A549 (cell line): ENCODE data around the gene TCHH. TPM values are rescaled to one million over a fixed set of nuclear protein-coding genes. Genes with fewer than 3 reads are reported as not detected.
A peak's percentile ranks its signal among the peaks of the same experiment; 100 is the strongest.

ENCODE experiments used
- ATAC-seq, 2 experiments: fragments of 200-7000 bp in 1 of 2; fragments of >200 bp in 1 of 2; cut with Nextera tagmentation in 1 of 2; cut with Tn5 transposase in 1 of 2; 3 replicates each; pipeline versions ENCODE4 v1.8.0 to v1.9.1; 2018 to 2020; ENCODE audit warnings: mild to moderate bottlenecking in 1 of 2, moderate library complexity in 1 of 2
- CTCF ChIA-PET: fragments of 300-600 bp; sonication (Branson Sonifier 250); formaldehyde crosslinking; extraction: SDS; loops from one replicate; lab custom pipeline; 2021; ENCODE audit warnings: antibody characterized with exemption, inconsistent platforms; lab: Yijun Ruan, JAX
- POLR2A ChIA-PET: fragments of 350-600 bp; formaldehyde crosslinking; extraction: SDS; loops from one replicate; lab custom pipeline; 2021; ENCODE audit warnings: antibody characterized with exemption, inconsistent platforms; lab: Yijun Ruan, JAX
- DNase-seq, 2 experiments: peaks; one replicate each; pipeline versions ENCODE4 v3.0.0 to v3.0.0-alpha.2; 2011 to 2016; ENCODE audit warnings: low read depth in 1 of 2, low spot score in 1 of 2
- FAIRE-seq: peaks from 2 replicates; lab custom pipeline; 2011; peaks lifted over from hg19 to GRCh38; lab: Jason Lieb, UNC
- H3K27ac ChIP-seq, 2 experiments: fragments of >200 bp; sonication (Bioruptor Twin); formaldehyde crosslinking; 3 replicates each; pipeline ENCODE4 v1.5.1; 2016 to 2017
- H3K4me1 ChIP-seq: fragments of >200 bp; sonication (Bioruptor Twin); formaldehyde crosslinking; 3 replicates; pipeline ENCODE4 v1.6.1; 2016
- H3K4me2 ChIP-seq: fragments of >200 bp; sonication (Bioruptor Twin); formaldehyde crosslinking; 3 replicates; pipeline ENCODE4 v1.6.1; 2016
- H3K4me3 ChIP-seq: fragments of >200 bp; sonication (Bioruptor Twin); formaldehyde crosslinking; 3 replicates; pipeline ENCODE4 v1.5.1; 2016
- H3K9me3 ChIP-seq: fragments of >200 bp; sonication (Bioruptor Twin); formaldehyde crosslinking; 3 replicates; pipeline ENCODE4 v1.6.1; 2016
- BHLHE40 ChIP-seq: IDR thresholded peaks from 2 replicates; pipeline ENCODE4 v1.6.1; 2012; ENCODE audit warnings: low read depth, low read length, inconsistent platforms
- CBX2 ChIP-seq: fragments of 200-600 bp; sonication (generic); IDR thresholded peaks from 2 replicates; pipeline ENCODE4 v1.6.1; 2016; ENCODE audit warnings: low read depth, mild to moderate bottlenecking, borderline replicate concordance
- CHD2 ChIP-seq: fragments of 150-350 bp; IDR thresholded peaks from 2 replicates; pipeline ENCODE4 v1.6.1; 2014; ENCODE audit warnings: low read length; ENCODE audit not compliant: partially characterized antibody
- ESRRA ChIP-seq: fragments of 150-350 bp; IDR thresholded peaks from 2 replicates; pipeline ENCODE4 v1.6.1; 2014; ENCODE audit warnings: mild to moderate bottlenecking, low read length, borderline replicate concordance
- FOSL2 ChIP-seq, 2 experiments: fragments of 450-650 bp in 1 of 2; fragments of >200 bp in 1 of 2; sonication (Bioruptor Twin) in 1 of 2; formaldehyde crosslinking; IDR thresholded peaks; 2 replicates each; pipeline versions ENCODE4 v1.5.0 to v1.6.1; 2016 to 2020; ENCODE audit warnings: mild to moderate bottlenecking in 1 of 2, moderate library complexity in 1 of 2
- HEYL ChIP-seq: fragments of 250-450 bp; sonication (Bioruptor Pico); IDR thresholded peaks from 2 replicates; pipeline ENCODE4 v1.8.0; 2021; ENCODE audit warnings: mild to moderate bottlenecking, moderate library complexity
- HOXA7 ChIP-seq: fragments of 250-450 bp; sonication (Bioruptor Pico); IDR thresholded peaks from 2 replicates; pipeline ENCODE4 v1.5.0; 2020; ENCODE audit warnings: mild to moderate bottlenecking, moderate library complexity
- KDM1A ChIP-seq: fragments of 200-600 bp; sonication (generic); IDR thresholded peaks from 2 replicates; pipeline ENCODE4 v1.6.1; 2016; ENCODE audit warnings: low read depth, mild to moderate bottlenecking
- MAFK ChIP-seq: fragments of 450-650 bp; IDR thresholded peaks from 2 replicates; pipeline ENCODE4 v1.6.1; 2014; ENCODE audit not compliant: partially characterized antibody
- MAZ ChIP-seq: fragments of 150-350 bp; IDR thresholded peaks from 2 replicates; pipeline ENCODE4 v1.6.1; 2014; ENCODE audit warnings: antibody characterized with exemption, low read depth, low read length, borderline replicate concordance
- MYC ChIP-seq: IDR thresholded peaks from 2 replicates; pipeline ENCODE4 v1.6.1; 2012; ENCODE audit warnings: mild to moderate bottlenecking, inconsistent platforms, low read length, improper control_type of control experiment, borderline replicate concordance
- NFE2L2 ChIP-seq: fragments of 150-350 bp; conservative IDR thresholded peaks from 2 replicates; pipeline ENCODE4 v1.6.1; 2014; ENCODE audit warnings: low read length
- NR3C1 ChIP-seq: fragments of >200 bp; sonication (Bioruptor Twin); formaldehyde crosslinking; IDR thresholded peaks from 3 replicates; pipeline ENCODE4 v1.6.1; 2017
- SREBF2 ChIP-seq: fragments of 450-650 bp; IDR thresholded peaks from 2 replicates; pipeline ENCODE4 v1.6.1; 2014; ENCODE audit warnings: mild to moderate bottlenecking, moderate library complexity
- TFCP2L1 ChIP-seq: fragments of 250-450 bp; sonication (Bioruptor Pico); IDR thresholded peaks from 2 replicates; pipeline ENCODE4 v1.5.0; 2021; ENCODE audit warnings: mild to moderate bottlenecking
- ZFP36 ChIP-seq: fragments of 450-650 bp; IDR thresholded peaks from 2 replicates; pipeline ENCODE4 v1.6.1; 2014; ENCODE audit warnings: borderline replicate concordance; ENCODE audit not compliant: partially characterized antibody
- WGBS: methylation state at CpG from one replicate; pipeline ENCODE4 v1.1.6; 2017; ENCODE audit errors: missing lambda C conversion rate; 5-methylcytosine and 5-hydroxymethylcytosine counted together
- polyA minus RNA-seq: library from RNA; depleted of rRNA, polyadenylated mRNA; stranded (reverse); fragments of >200 nt; gene quantifications from 2 replicates; pipeline ENCODE4 v1.2.3, GENCODE V29; 2011; rRNA and poly(A)+ RNA removed
- polyA plus RNA-seq, 4 experiments: library from polyadenylated mRNA; depleted of rRNA in 3 of 4; stranded (reverse); fragments of >200 nt; fragmentation: RNase III in 1 of 4; extraction: RNeasy Plus Mini Kit Qiagen cat#74134 plus additional on column Dnase treatment in 1 of 4; gene quantifications; 2 replicates in 3 of 4; 3 replicates in 1 of 4; pipeline ENCODE4 v1.2.3, GENCODE V29; 2011 to 2017
- TF ChIP-seq, protein P1 (sequence below): IDR thresholded peaks from 2 replicates; pipeline ENCODE4 v1.6.1; 2012; ENCODE audit warnings: low read depth, borderline replicate concordance
- TF ChIP-seq, protein P2 (sequence below): fragments of >200 bp; sonication (Bioruptor Twin); formaldehyde crosslinking; IDR thresholded peaks from 2 replicates; pipeline ENCODE4 v1.6.1; 2016

TCHH gene, protein sequence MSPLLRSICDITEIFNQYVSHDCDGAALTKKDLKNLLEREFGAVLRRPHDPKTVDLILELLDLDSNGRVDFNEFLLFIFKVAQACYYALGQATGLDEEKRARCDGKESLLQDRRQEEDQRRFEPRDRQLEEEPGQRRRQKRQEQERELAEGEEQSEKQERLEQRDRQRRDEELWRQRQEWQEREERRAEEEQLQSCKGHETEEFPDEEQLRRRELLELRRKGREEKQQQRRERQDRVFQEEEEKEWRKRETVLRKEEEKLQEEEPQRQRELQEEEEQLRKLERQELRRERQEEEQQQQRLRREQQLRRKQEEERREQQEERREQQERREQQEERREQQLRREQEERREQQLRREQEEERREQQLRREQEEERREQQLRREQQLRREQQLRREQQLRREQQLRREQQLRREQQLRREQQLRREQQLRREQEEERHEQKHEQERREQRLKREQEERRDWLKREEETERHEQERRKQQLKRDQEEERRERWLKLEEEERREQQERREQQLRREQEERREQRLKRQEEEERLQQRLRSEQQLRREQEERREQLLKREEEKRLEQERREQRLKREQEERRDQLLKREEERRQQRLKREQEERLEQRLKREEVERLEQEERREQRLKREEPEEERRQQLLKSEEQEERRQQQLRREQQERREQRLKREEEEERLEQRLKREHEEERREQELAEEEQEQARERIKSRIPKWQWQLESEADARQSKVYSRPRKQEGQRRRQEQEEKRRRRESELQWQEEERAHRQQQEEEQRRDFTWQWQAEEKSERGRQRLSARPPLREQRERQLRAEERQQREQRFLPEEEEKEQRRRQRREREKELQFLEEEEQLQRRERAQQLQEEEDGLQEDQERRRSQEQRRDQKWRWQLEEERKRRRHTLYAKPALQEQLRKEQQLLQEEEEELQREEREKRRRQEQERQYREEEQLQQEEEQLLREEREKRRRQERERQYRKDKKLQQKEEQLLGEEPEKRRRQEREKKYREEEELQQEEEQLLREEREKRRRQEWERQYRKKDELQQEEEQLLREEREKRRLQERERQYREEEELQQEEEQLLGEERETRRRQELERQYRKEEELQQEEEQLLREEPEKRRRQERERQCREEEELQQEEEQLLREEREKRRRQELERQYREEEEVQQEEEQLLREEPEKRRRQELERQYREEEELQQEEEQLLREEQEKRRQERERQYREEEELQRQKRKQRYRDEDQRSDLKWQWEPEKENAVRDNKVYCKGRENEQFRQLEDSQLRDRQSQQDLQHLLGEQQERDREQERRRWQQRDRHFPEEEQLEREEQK (N-terminal part only)
- polyA plus RNA-seq (2011; rRNA removed) (0.07 and 0.08 TPM in 2 replicates), polyA plus RNA-seq (2017; fragmentation: RNase III; extraction: RNeasy Plus Mini Kit Qiagen cat#74134 plus additional on column Dnase treatment) (0.07 to 0.11 TPM (median 0.09 TPM) in 3 replicates), polyA minus RNA-seq (0.04 TPM in 1 of 2 replicates, not detected in the other)
- under 0.01 and 0.01 TPM in 2 replicates for polyA plus RNA-seq (2012; cell fraction: cytosol; rRNA removed)
- 0.02 and 0.05 TPM in 2 replicates for polyA plus RNA-seq (2012; cell fraction: nucleus; rRNA removed)

DNA sequence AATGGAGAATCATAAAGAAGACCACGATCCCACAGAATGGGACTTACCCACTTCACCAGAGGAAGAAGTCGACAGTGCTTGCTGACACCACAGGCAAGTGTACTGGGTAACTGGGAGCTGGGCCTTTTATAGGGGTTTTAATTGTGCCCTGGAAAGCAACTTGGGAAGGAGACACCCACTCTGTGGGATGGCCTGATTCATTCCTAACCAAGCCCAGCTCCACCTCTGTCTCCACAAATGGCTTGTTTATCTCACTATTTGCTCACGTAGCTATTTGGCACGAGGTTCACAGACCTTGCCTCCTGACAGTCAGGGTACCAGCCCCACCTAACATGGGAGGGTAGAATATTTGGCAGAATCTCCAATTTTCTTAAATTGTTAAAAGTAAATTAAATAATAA is at the start of gene TCHH:
TCHH (minus strand) TSS at position 101 of the 400 bp plus-strand sequence. CDS start 1,364 bp downstream, outside the sequence.
- FAIRE-seq: no peak
- CTCF ChIA-PET: interaction anchor here (0.6 to 10.4 kb wide), 4 partner anchors 9 to 70 kb away, joined by 3 to 89 read pairs (median 3); no protein-coding TSS in a partner anchor
- POLR2A ChIA-PET: no interaction called here

DNA sequence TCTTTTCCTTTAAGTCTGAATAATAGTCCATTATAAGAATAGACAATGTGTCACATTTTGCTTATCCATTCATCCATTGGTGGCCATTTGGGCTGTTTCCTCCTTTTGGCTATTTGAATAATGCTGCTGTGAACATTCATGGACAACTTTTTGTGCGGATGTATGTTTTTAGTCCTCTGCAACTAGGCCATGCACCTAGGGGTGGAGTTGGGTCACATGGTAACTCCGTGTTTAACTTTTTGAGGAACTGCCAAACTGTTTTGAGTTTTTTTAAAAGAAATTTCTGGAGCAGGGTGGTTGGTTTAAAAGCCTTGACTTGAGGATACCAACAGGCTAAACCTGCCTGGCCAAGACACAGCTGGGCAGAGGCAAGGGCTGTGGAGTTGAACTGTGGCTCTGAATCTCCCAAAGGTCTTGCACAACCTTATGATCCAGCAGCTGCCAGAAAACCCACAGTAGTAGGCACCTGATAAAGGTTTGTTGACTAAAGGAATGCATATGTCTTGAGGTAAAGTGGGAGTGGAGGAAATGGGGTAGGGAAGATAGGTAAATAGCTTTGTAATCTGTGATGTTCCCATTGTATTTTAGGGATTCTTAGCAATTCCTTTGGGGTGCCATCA is 49.4 kb upstream of the TCHH start:
- peak overlapping the region in 1 of 2 experiments; percentile 84; a peak in 4 of 6 replicates for H3K27ac ChIP-seq
- no peaks in the 10 kb centered on the region for H3K9me3 ChIP-seq
- FAIRE-seq: no peak
- no peak for TF ChIP-seq MAFK
- H3K4me2 ChIP-seq: no peak overlapping the region
- no peak for DNase-seq
- H3K4me1 ChIP-seq: peaks cover 46% of the 10 kb centered on the region
- POLR2A ChIA-PET: no interaction called here
- CTCF ChIA-PET: interaction anchor here (1.0 to 17.5 kb wide), 5 partner anchors 8 to 56 kb away, joined by 3 to 291 read pairs (median 6); no protein-coding TSS in a partner anchor
- H3K4me3 ChIP-seq: no peak overlapping the region
- WGBS: 73% methylated on average over 2 of the region's 2 CpGs
- no peak for ATAC-seq

More for the DNA sequence above, at the start of gene TCHH:
- Histone ChIP-seq H3K27ac (no peak within 1 kb of the TSS), H3K4me1 (peaks cover 7% of the 10 kb centered on the region; the same call in 2 of the 3 replicates), H3K4me3 (no peak within 1 kb of the TSS), H3K9me3 (0 out of 3 replicates have a peak, but pooled peaks cover 6% of the 10 kb centered on the region), H3K4me2 (no peak within 1 kb of the TSS)
- no peak for ATAC-seq
- TF ChIP-seq HOXA7 (CRISPR knock-in tag) (no peak), NR3C1 (no peak), ESRRA (no peak), ZFP36 (no peak), CBX2 (no peak), MYC (no peak), TFCP2L1 (CRISPR knock-in tag) (no peak), BHLHE40 (no peak), NFE2L2 (no peak), FOSL2 (IDR thresholded peaks at IDR 0.05) (no peak), FOSL2 (CRISPR knock-in tag; IDR thresholded peaks at IDR 0.05) (no peak), SREBF2 (no peak), MAFK (no peak), KDM1A (no peak), HEYL (CRISPR knock-in tag) (no peak), MAZ (no peak), CHD2 (no peak)
- TF ChIP-seq, protein P1, sequence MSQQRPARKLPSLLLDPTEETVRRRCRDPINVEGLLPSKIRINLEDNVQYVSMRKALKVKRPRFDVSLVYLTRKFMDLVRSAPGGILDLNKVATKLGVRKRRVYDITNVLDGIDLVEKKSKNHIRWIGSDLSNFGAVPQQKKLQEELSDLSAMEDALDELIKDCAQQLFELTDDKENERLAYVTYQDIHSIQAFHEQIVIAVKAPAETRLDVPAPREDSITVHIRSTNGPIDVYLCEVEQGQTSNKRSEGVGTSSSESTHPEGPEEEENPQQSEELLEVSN: no peak
- TF ChIP-seq, protein P2, sequence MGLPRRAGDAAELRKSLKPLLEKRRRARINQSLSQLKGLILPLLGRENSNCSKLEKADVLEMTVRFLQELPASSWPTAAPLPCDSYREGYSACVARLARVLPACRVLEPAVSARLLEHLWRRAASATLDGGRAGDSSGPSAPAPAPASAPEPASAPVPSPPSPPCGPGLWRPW: no peak
- WGBS: 9% methylated on average over 4 of the region's 4 CpGs
- DNase-seq: no peak
